ENCODE data around the gene VRK1. TPM values are rescaled to one million over a fixed set of nuclear protein-coding genes. Genes with fewer than 3 reads are reported as not detected.

Gene VRK1
- total RNA-seq, 2 experiments from 2014 or later = 63.1 to 83.3 TPM

DNA sequence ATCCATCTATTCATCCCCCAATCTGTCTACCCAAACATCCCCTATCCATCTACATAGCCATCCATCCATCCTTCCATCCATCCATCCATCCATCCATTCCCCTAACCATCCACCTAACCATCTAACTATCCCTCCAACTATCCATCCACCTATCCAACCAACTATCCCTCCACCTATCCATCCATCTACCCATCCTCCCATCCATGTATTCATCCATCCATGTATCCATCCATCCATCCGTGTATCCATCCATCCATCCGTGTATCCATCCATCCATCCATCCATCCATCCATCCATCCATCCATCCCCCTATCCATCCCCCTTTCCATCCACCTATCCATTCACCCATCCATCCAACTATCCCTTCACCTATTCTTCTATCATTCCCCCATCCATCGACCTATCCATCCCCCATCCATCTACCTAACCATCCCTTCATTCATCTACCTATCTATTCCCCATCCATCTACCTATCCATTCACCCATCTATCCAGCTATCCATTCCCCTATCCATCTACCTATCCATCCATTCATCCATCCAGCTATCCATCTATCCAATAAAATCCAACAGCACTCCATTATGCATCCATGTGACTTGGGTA lies 131.7 kb downstream of the VRK1 start:
- ChIA-PET CTCF (no interaction called here), POLR2A (no interaction called here)
- no peak for ATAC-seq
- Mint-ChIP-seq H3K4me1 (no peaks in the 10 kb centered on the region), H3K27me3 (no peaks in the 10 kb centered on the region), H3K9me3 (ENCODE audit: low read depth) (no peaks in the 10 kb centered on the region), H3K4me3 (no peak overlapping the region), H3K36me3 (ENCODE audit: low read depth) (no peaks in the 10 kb centered on the region), H3K27ac (no peak overlapping the region)
- intact Hi-C loops (cut with DNase I, micrococcal nuclease) = no loop called here
- no peak for DNase-seq

DNA sequence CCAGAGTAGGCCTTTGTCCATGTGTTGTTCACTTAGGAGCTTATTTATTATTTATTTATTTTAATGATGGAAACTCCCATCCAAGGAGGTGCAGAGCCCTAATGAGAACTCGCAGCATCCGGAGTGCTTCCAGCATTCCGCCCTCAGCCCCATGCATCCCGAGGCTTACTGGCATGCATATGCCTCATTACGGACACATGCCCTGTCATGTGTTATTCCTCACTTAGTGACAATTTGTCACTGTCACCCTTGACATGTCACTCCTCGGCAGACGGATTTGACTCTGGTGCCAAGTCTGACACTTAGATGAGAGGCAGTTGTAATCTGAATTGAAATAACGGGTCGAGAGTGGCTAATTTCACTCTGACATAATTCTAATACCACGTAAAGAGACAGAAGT lies 132.8 kb downstream of the VRK1 start:
- ATAC-seq (no peak), DNase-seq (no peak)
- H3K27ac Mint-ChIP-seq = no peak overlapping the region
- intact Hi-C loops (cut with DNase I, micrococcal nuclease) = no loop called here
- H3K36me3 Mint-ChIP-seq (ENCODE audit: low read depth) = no peaks in the 10 kb centered on the region
- CTCF ChIA-PET = interaction anchor here (0.7 kb wide), 1 partner anchor 129 kb away, joined by 3 read pairs; no protein-coding TSS in a partner anchor
- no peaks in the 10 kb centered on the region for H3K4me1 Mint-ChIP-seq
- no peaks in the 10 kb centered on the region for H3K9me3 Mint-ChIP-seq (ENCODE audit: low read depth)
- POLR2A ChIA-PET = no interaction called here
- no peaks in the 10 kb centered on the region for H3K27me3 Mint-ChIP-seq
- no peak overlapping the region for H3K4me3 Mint-ChIP-seq

DNA sequence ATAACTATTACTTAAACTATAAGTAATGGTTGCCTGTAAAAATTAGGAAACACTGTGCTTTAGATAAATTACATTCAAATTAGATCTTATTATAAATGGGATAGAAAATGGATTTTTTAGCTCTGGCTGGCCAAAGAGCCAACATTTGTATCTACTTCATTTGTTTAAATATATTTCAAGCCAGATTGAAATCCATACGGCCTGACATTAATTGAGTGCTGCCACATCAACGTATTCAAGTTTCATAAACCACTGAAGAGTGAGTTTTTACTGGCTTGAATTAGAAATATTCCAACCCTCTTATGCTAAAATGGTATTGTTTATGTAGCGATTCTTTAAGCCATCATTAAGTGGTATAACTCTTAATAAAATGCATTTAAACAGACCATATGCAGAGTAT lies 133.3 kb downstream of the VRK1 start:
- Mint-ChIP-seq H3K4me3 (no peak overlapping the region), H3K36me3 (ENCODE audit: low read depth) (no peaks in the 10 kb centered on the region), H3K4me1 (no peaks in the 10 kb centered on the region), H3K9me3 (ENCODE audit: low read depth) (no peaks in the 10 kb centered on the region), H3K27me3 (no peaks in the 10 kb centered on the region), H3K27ac (no peak overlapping the region)
- ATAC-seq = no peak
- POLR2A ChIA-PET = no interaction called here
- intact Hi-C loops (cut with DNase I, micrococcal nuclease) = no loop called here
- no peak for DNase-seq
- CTCF ChIA-PET = interaction anchor here (0.7 kb wide), 1 partner anchor 130 kb away, joined by 3 read pairs; no protein-coding TSS in a partner anchor

Measured in activated CD4-positive, alpha-beta T cell treated with anti-CD3 and anti-CD28 coated beads for 36 hours (primary cell).